Sigmoid colon (tissue), 7 donors: ENCODE results near the gene NEURL1B. TPM values are rescaled to one million over a fixed set of nuclear protein-coding genes. Genes with fewer than 3 reads are reported as not detected.
A peak's percentile ranks its signal among the peaks of the same experiment; 100 is the strongest.

Experiments used
- DNase-seq: peaks from one replicate; pipeline ENCODE4 v3.0.0-alpha.2; 2019
- H3K27ac ChIP-seq, 4 donors: fragments of 200-600 bp; sonication (generic); one replicate each; pipeline ENCODE4 v1.5.1; 2016 to 2019; ENCODE audit warnings: mild to moderate bottlenecking in 1 of 4
- H3K27me3 ChIP-seq, 3 donors: fragments of 200-600 bp; sonication (generic); one replicate each; pipeline ENCODE4 v1.5.1; 2019; ENCODE audit warnings: mild to moderate bottlenecking in 1 of 3
- H3K36me3 ChIP-seq, 4 donors: fragments of 200-600 bp; sonication (generic); one replicate each; pipeline ENCODE4 v1.5.1; 2016 to 2019
- H3K4me1 ChIP-seq, 4 donors: fragments of 200-600 bp; sonication (generic); one replicate each; pipeline ENCODE4 v1.5.1; 2017 to 2019
- H3K4me3 ChIP-seq, 4 donors: fragments of 200-600 bp; sonication (generic); one replicate each; pipeline ENCODE4 v1.5.1; 2017 to 2019; ENCODE audit warnings: mild to moderate bottlenecking in 2 of 4, moderate library complexity in 1 of 4
- H3K9me3 ChIP-seq, 4 donors: fragments of 200-600 bp in 3 of 4; sonication (generic) in 3 of 4; one replicate each; pipeline versions ENCODE4 v1.5.1 to v1.6.1; 2013 to 2019
- CTCF ChIP-seq, 4 experiments: fragments of 450-650 bp in 3 of 4; fragments of 200-600 bp in 1 of 4; IDR thresholded peaks; one replicate each; pipeline ENCODE4 v1.5.1; 2016 to 2019; ENCODE audit warnings: antibody characterized with exemption in 4 of 4, mild to moderate bottlenecking in 3 of 4, moderate library complexity in 2 of 4
- EP300 ChIP-seq, 4 donors: sonication (generic); formaldehyde crosslinking; IDR thresholded peaks; one replicate each; pipeline ENCODE4 v1.6.1; 2017; ENCODE audit warnings: antibody characterized with exemption in 4 of 4
- POLR2A ChIP-seq, 2 donors: fragments of 450-650 bp; IDR thresholded peaks; one replicate each; pipeline ENCODE4 v1.6.1; 2016; ENCODE audit warnings: antibody characterized with exemption in 2 of 2, mild to moderate bottlenecking in 2 of 2, moderate library complexity in 2 of 2
- POLR2AphosphoS5 ChIP-seq, 4 donors: sonication (generic); formaldehyde crosslinking; IDR thresholded peaks; one replicate each; pipeline ENCODE4 v1.6.1; 2017; ENCODE audit warnings: antibody characterized with exemption in 4 of 4
- WGBS, 2 donors: extraction: QIAGEN DNeasy Blood & Tissue Kit; methylation state at CpG; one replicate each; pipeline ENCODE4 v1.1.7; 2013; 5-methylcytosine and 5-hydroxymethylcytosine counted together
- intact Hi-C: fragments of 100-400 bp; cut with DNase I; formaldehyde crosslinking; loops from one replicate; pipeline ENCODE4 v1.15.1; 2023
- polyA plus RNA-seq, 3 donors: library from polyadenylated mRNA; stranded (reverse); fragments of 200-250 nt; gene quantifications; one replicate each; pipeline ENCODE4 v1.2.3, GENCODE V29; 2013
- total RNA-seq, 4 donors: library from RNA; depleted of rRNA; stranded (reverse); fragments of >200 nt; gene quantifications; one replicate each; pipeline ENCODE4 v1.1.0, GENCODE V29; 2016
- donor health status: healthy with polysubstance abuse.
- donor health status: Bipolar disorder and iron deficiency.
- donor health status: healthy.

NEURL1B gene
- total and polyA plus RNA-seq, 7 donors, result 12.6 to 53.2 (median 32.9) TPM

DNA sequence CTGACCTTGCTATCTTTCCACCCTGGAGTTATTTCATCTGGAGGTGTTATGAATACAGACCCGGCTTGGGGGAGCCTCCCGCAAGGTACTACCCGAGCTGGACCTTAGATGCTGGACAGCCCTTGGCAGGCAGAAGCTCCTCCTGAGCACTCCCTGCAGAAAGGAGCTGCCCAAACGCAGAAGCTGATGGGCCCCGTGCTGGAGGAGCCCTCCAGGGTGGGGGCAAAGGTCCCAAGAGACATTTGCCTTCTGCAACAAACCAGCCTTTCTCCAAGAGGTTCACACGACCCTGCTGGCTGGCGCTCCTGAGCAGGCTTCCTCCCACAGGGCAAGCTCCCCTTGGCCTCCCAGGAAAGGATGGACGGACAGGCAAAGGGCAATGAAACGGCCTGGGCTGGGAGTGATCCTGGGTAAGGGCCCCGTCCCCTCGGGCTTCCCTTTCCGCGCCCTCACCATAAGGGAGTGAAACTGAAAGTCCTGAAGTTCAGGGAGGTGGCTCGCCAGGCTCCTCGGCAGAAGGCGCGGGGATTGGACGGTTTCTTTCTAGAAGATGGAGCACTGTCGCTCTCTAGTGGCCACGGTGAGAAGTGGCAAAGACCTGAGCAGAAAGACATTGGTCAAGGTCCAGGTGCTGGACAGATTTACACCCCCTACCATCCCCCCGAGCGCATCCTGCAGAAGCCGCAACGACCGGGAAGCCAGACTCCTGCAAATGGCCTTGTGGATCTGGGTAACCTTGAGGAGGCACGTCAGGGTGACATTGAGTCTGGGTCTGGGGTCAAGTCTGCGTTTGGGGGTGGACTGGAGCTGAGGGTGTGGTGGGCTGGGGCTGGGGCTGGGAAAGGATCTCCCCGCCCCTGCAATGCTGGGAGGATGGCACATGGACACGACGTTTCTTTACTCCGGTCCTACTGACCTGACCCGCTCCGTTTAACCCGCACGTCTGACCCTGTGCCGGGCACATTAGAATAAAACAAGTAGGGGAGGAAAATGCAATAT lies 56.4 kb downstream of the NEURL1B start:
- Histone ChIP-seq H3K27me3 (no peaks in the 10 kb centered on the region), H3K9me3 (no peaks in the 10 kb centered on the region), H3K4me3 (peak overlapping the region; percentile 48 to 68 (median 64)), H3K27ac (peak overlapping the region; percentile 74 to 91 (median 85)), H3K36me3 (no peaks in the 10 kb centered on the region), H3K4me1 (peaks cover 0 to 64% (median 61%) of the 10 kb centered on the region in 4 donors)
- 17 to 22% methylated on average over 36 of the region's 36 CpGs for WGBS, 2 donors
- peak; percentile 95 for DNase-seq
- TF ChIP-seq EP300 (IDR thresholded peaks at IDR 0.05) (no peak), CTCF (IDR thresholded peaks at IDR 0.05) (peak; percentile 94 to 97 (median 94)), POLR2AphosphoS5 (IDR thresholded peaks at IDR 0.05) (peak; percentile 61 to 87 (median 82)), POLR2A (IDR thresholded peaks at IDR 0.05) (peak in 1 of 2 donors; percentile 32)
- intact Hi-C loops, result loop anchor here (1.0 to 10.0 kb wide), 5 partner anchors 55 to 593 kb away; no protein-coding TSS in a partner anchor

- Histone ChIP-seq H3K36me3 (no peaks in the 10 kb centered on the region), H3K9me3 (no peaks in the 10 kb centered on the region), H3K27ac (peak overlapping the region in 1 of 4 donors; percentile 59), H3K27me3 (no peaks in the 10 kb centered on the region), H3K4me3 (no peak overlapping the region), H3K4me1 (peaks cover 0 to 44% (median 41%) of the 10 kb centered on the region in 4 donors)
- DNase-seq, result no peak
- TF ChIP-seq POLR2A (IDR thresholded peaks at IDR 0.05), result no peak
- TF ChIP-seq POLR2AphosphoS5 (IDR thresholded peaks at IDR 0.05), result no peak
- TF ChIP-seq CTCF (IDR thresholded peaks at IDR 0.05), result no peak
- no peak for TF ChIP-seq EP300 (IDR thresholded peaks at IDR 0.05)
- 81 to 91% methylated on average over 6 of the region's 6 CpGs for WGBS, 2 donors
- intact Hi-C loops, result loop anchor here (5.0 to 10.0 kb wide), 2 partner anchors 237 to 595 kb away; no protein-coding TSS in a partner anchor
These were observed 58.4 kb downstream of the NEURL1B start for GRCh38 chr5:172699423-172699822.

- intact Hi-C loops, result loop anchor here (5.0 to 10.0 kb wide), 3 partner anchors 238 to 595 kb away; no protein-coding TSS in a partner anchor
- peaks cover 0 to 38% (median 36%) of the 10 kb centered on the region in 4 donors for H3K4me1 ChIP-seq
- H3K36me3 ChIP-seq, result no peaks in the 10 kb centered on the region
- WGBS, 2 donors, result 43 to 61% methylated on average over 6 of the region's 6 CpGs
- H3K27me3 ChIP-seq, result no peaks in the 10 kb centered on the region
- H3K27ac ChIP-seq, result peak overlapping the region in 3 of 4 donors; percentile 40 to 59 (median 43)
- H3K9me3 ChIP-seq, result no peaks in the 10 kb centered on the region
- TF ChIP-seq CTCF (IDR thresholded peaks at IDR 0.05) (no peak), POLR2AphosphoS5 (IDR thresholded peaks at IDR 0.05) (no peak), POLR2A (IDR thresholded peaks at IDR 0.05) (no peak), EP300 (IDR thresholded peaks at IDR 0.05) (no peak)
- no peak for DNase-seq
- H3K4me3 ChIP-seq, result no peak overlapping the region
These were observed 58.9 kb downstream of the NEURL1B start for GRCh38 chr5:172699999-172700364.

- Histone ChIP-seq H3K4me1 (peaks cover 0 to 32% (median 30%) of the 10 kb centered on the region in 4 donors), H3K36me3 (no peaks in the 10 kb centered on the region), H3K27ac (peak overlapping the region in 3 of 4 donors; percentile 40 to 59 (median 43)), H3K4me3 (no peak overlapping the region), H3K9me3 (no peaks in the 10 kb centered on the region), H3K27me3 (no peaks in the 10 kb centered on the region)
- 14 to 50% methylated on average over 22 of the region's 22 CpGs for WGBS, 2 donors
- intact Hi-C loops, result loop anchor here (10.0 kb wide), 1 partner anchor 584 kb away; no protein-coding TSS in a partner anchor
- DNase-seq, result peak; percentile 64
- no peak for TF ChIP-seq CTCF (IDR thresholded peaks at IDR 0.05)
- TF ChIP-seq EP300 (IDR thresholded peaks at IDR 0.05), result no peak
- no peak for TF ChIP-seq POLR2A (IDR thresholded peaks at IDR 0.05)
- no peak for TF ChIP-seq POLR2AphosphoS5 (IDR thresholded peaks at IDR 0.05)
These were observed 59.6 kb downstream of the NEURL1B start for GRCh38 chr5:172700365-172701290.
